ENCODE results near the gene ALG5.

GRCh38 chr13:36950330-36950729 is 48.8 kb downstream of the ALG5 start:
- TF ChIP-seq OSR1 (CRISPR knock-in tag; IDR thresholded peaks at IDR 0.05) (no peak), GLIS3 (CRISPR knock-in tag; IDR thresholded peaks at IDR 0.05) (no peak), CSRNP3 (CRISPR knock-in tag; IDR thresholded peaks at IDR 0.05) (no peak), ZC3H10 (CRISPR knock-in tag; IDR thresholded peaks at IDR 0.05) (no peak), CREB5 (CRISPR knock-in tag; IDR thresholded peaks at IDR 0.05; ENCODE audit: low read depth) (no peak), SNAI2 (CRISPR knock-in tag; IDR thresholded peaks at IDR 0.05) (no peak), ZNF70 (CRISPR knock-in tag; IDR thresholded peaks at IDR 0.05) (no peak), ARNTL (CRISPR knock-in tag; IDR thresholded peaks at IDR 0.05; ENCODE audit: borderline replicate concordance, low read depth) (no peak)

Measured in SK-N-SH treated with all-trans-retinoic acid at 6 μM for 48 hours (cell line).